Right lobe of liver (tissue), 4 donors: ENCODE measurements around the gene CCDC24.

Experiments
- CTCF ChIP-seq, 4 donors: fragments of 200-600 bp in 3 of 4; fragments of 450-650 bp in 1 of 4; IDR thresholded peaks; one replicate each; pipeline versions ENCODE4 v1.5.1 to v1.8.0; 2016 to 2022; ENCODE audit warnings: antibody characterized with exemption in 4 of 4, mild to moderate bottlenecking in 2 of 4
- POLR2A ChIP-seq: fragments of 450-650 bp; IDR thresholded peaks from one replicate; pipeline ENCODE4 v1.6.1; 2017; ENCODE audit warnings: antibody characterized with exemption, mild to moderate bottlenecking
- donor health status: DM: no; HTN: no; CAD: no.
- donor health status: DM: no; HTN: no; CAD: no.
- donor health status: DM: no; HTN: yes; CAD: no.

- TF ChIP-seq CTCF (IDR thresholded peaks at IDR 0.05) (no peak), POLR2A (no peak)
Observed at GRCh38 chr1:43969416-43969745, 22.0 kb upstream of the CCDC24 start.
